Activated CD8-positive, alpha-beta memory T cell treated with anti-CD3 and anti-CD28 coated beads for 1 hour (primary cell): Measurements from ENCODE around the gene NSL1.
"Not testable (repeated sequence)": the region's sequence is repeated elsewhere in the genome, so short reads cannot be mapped to it uniquely, and the experiment has no call there.

Experiments used
- DNase-seq, 2 donors: peaks; one replicate each; pipeline ENCODE4 v3.0.0-alpha.2; 2020; ENCODE audit warnings: low read depth in 1 of 2; ENCODE audit errors: extremely low read depth in 1 of 2

The NSL1 gene

GRCh38 chr1:212785871-212786270 lies 5.7 kb downstream of the NSL1 start:
- DNase-seq, result no peak

- no peak for DNase-seq
These were observed 7.6 kb downstream of the NSL1 start for GRCh38 chr1:212783976-212784375.

GRCh38 chr1:212782422-212783154 lies 9.0 kb downstream of the NSL1 start:
- no peak for DNase-seq

DNA sequence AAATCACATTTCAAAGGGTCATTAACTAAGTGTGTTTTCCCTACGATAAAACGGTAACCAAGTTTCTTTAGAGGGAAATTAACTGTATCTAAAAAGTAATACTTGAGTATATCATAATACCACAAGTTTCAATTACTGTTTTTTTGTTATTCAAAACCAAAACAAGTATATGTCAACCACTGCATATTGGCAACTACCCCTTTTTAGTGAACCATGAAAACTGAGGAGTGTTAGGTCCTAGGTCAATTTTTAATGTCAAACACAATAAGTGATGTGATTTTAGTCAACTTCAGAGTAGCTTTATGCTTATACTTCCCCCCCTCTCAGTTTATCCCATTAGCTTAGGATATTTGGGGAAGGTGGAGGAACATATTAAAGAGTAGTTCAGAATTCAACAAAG lies 10.4 kb downstream of the NSL1 start:
- DNase-seq, result no peak

DNA sequence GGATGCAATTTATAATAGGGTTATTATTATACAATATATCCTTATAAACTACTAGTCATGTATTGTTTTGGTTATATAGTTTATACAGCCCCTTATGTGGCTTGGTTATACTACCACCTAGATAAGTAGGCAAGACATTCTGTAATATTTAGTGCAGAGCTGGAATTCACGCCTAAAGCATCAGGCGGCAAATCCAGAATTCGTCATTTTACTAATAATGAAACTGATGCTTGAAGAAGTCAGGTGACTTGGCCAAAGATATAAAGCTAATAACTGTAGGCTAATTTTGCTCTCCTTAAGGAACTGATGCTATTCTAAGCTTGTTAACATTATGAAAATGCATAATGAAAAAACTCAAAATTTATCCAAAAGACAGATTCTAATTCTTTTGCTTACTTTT lies 10.8 kb downstream of the NSL1 start:
- DNase-seq, result no peak

- not testable (repeated sequence) for DNase-seq
These were observed 12.5 kb downstream of the NSL1 start for GRCh38 chr1:212779086-212779485.

DNA sequence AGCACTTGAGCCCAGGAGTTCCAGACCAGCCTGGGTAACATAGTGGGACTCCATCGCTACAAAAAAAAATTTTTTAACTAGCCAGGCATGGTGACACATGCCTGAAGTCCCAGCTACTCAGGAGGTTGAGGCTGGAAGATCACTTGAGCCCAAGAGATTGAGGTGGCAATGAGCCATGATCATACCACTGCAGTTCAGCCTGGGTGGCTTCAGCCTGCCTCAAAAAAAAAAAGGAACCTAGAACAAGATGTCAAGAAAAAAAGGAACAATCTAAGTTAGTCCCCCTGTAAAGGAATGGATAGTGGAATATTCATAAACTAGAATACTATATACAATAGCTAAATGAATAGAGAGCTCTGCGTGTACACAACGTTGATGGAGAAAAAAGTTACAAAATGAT lies 14.4 kb downstream of the NSL1 start:
- DNase-seq, result no peak

DNA sequence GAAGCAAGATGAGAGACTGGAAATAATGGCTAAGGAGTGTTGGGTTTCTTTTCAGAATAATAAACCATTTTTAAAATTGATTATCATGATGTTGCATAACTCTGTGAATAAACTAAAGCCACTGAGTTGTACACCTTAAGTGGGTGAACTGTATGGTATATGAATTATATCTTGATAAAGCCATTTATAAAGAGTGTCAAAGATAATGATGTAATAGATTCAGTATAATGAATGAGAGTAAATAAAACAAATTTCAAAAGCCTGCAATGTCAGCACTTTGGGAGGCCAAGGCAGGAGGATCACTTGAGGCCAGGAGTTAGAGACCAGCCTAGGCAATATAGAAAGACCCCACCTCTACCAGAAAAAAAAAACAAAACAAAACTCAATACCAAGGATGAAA lies 16.3 kb downstream of the NSL1 start:
- DNase-seq, result no peak

GRCh38 chr1:212774584-212774983 lies 17.0 kb downstream of the NSL1 start:
- no peak for DNase-seq

GRCh38 chr1:212773011-212773410 lies 18.6 kb downstream of the NSL1 start:
- DNase-seq, result no peak

DNA sequence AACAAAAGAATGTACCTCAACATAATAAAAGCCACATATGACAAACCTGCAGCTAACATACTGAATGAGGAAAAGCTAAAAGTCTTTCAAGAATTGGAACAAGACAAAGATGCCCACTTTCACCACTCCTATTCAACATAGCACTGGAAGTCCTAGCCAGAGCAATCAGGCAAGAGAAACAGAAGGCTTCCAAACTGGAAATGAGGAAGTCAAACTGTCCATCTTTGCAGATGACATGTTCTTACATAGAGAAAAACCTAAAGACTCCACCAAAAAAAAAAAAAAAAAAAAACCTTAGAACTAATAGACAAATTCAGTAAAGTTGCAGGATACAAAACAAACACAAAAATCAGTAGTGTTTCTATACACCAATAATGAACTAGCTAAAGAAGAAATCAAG lies 20.2 kb downstream of the NSL1 start:
- no peak for DNase-seq

DNA sequence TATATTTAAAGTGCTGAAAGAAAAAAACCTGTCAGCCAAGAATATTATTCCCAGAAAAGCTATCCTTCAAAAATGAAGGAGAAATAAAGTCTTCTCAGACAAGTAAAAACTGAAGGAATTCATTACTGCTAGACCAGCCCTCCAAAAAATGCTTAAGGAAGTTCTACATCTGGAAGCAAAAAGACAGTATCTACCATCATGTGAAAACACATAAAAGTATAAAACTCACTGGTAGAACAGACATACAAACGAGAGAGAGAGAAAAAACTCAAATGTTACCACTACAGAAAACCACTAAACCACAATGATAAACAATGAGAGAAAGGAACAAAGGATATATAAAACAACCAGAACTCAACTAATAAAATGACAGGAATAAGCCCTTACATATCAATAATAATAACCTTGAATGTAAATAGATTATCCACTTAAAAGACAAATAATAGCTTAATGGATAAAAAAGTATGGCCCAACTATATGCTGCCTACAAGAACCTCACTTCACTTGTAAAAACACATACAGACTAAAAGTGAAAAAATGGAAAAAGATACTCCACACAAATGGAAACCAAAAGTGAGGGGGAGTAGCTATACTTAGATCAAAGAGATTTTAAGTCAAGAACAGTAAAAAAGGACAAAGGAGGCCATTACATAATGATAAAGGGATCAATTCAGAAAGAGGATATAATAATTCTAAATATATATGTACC lies 22.0 kb downstream of the NSL1 start:
- no peak for DNase-seq

DNA sequence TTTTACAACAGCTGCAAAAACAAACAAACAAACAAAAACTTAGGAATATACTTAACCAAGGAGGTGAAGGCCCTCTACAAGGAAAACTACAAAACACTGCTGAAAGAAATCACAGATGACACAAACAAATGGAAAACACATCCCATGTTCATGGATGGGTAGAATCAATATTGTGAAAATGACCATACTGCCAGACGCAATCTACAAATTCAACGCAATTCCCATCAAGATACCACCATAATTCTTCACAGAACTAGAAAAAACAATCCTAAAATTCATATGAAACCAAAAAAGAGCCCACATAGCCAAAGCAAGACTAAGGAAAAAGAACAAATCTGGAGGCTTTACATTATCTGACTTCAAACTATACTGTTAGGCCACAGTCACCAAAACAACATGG lies 24.8 kb downstream of the NSL1 start:
- not testable (repeated sequence) for DNase-seq

- not testable (repeated sequence) for DNase-seq
These were observed 26.8 kb downstream of the NSL1 start for GRCh38 chr1:212764718-212765281.

GRCh38 chr1:212762839-212763238 lies 28.7 kb downstream of the NSL1 start:
- DNase-seq, result no peak

GRCh38 chr1:212762234-212762633 lies 29.3 kb downstream of the NSL1 start:
- no peak for DNase-seq

DNA sequence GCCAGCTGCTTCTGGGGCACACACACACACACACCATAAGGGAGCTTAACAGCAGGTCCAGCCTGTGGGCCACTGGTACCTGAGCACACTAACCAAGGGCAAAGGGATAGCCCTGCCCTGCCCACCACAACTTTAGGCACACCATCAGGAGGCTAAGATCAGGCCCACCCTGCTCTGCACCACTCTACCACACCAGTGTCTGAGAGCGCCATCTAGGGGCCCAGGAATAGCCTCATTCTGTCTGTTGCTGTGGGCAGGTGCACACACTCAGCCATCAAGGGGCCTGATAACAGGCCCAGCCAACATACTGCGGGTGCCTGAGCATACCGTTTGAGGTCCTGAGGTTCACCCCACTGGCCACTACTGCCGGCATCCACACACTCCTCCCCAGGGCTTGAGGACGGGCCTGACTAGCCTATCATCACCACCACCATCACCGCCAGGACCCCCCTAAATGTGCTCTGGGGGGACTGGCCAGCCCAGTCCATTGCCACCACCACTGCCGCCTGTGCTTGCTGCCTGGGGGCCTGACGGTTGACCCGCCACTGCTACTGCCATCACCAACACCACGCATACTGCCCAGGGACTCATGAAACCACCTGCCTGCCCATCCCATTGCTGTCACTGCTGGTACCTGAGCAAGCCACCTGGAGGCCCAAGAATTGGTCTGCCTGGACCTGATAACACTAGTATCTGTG lies 31.3 kb downstream of the NSL1 start:
- peak; percentile 10 to 14 for DNase-seq

- no peak for DNase-seq
These were observed 31.9 kb downstream of the NSL1 start for GRCh38 chr1:212759683-212760082.

- DNase-seq, result no peak
These were observed 36.9 kb downstream of the NSL1 start for GRCh38 chr1:212754680-212755079.

GRCh38 chr1:212754193-212754592 lies 37.4 kb downstream of the NSL1 start:
- no peak for DNase-seq

- no peak for DNase-seq
These were observed 37.8 kb downstream of the NSL1 start for GRCh38 chr1:212753749-212754148.
